HG02885 (cell line): ENCODE measurements around the gene SCGB1A1.

Experiments used
- ATAC-seq: cut with Tn5 transposase; IDR thresholded peaks from one replicate; pipeline ENCODE4 v1.9.1; 2021; ENCODE audit warnings: mild to moderate bottlenecking; ENCODE audit not compliant: unreplicated experiment, poor library complexity

SCGB1A1 gene

GRCh38 chr11:62395885-62396551 is 22.8 kb upstream of the SCGB1A1 start:
- no peak for ATAC-seq

DNA sequence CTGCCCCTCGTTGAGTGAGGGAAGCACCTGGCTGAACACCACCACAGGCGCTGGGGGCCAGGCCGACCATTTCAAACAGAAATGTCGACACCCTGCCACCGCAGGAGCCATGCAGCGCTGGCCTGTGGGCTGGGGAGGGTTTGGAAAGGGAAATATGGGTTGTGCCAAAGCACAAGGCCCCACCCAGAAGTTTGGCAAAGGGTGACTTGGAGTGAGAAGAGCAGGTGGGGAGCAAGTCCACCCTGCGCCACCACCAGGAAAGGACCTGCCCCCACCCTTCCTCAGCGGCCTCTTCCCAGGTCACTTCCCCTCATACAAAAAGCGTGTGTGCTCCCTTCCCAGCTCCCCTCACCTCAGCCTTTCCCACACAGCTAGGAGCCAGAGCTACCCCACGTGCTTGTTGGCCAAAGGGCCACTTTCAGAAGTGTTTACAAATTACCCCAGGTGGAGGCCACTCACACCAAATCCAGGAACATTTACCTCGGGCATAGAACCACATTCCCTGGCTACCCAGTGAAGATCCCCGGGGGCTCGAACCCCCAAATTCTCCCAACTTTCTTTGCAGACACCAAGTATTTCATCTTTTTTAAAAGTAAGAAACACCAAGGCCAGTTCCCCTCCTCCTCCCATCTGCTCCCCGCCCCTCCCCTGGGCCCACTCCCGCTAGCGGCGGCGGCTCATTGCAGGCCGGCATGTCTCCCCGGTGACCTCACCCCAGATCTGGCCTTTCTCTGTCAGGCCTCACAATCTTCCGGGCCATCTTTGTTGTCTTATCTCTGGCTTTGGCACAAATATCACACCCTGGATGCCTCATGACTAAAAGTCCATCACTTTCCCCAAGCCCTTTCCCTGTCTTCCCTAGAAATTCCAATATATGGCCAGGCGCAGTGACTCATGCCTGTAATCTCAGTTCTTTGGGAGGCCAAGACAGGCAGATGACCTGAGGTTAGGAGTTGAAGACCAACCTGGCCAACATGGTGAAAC is 20.5 kb upstream of the SCGB1A1 start:
- no peak for ATAC-seq

- ATAC-seq: no peak
These were observed 19.5 kb upstream of the SCGB1A1 start for GRCh38 chr11:62399172-62399877.

DNA sequence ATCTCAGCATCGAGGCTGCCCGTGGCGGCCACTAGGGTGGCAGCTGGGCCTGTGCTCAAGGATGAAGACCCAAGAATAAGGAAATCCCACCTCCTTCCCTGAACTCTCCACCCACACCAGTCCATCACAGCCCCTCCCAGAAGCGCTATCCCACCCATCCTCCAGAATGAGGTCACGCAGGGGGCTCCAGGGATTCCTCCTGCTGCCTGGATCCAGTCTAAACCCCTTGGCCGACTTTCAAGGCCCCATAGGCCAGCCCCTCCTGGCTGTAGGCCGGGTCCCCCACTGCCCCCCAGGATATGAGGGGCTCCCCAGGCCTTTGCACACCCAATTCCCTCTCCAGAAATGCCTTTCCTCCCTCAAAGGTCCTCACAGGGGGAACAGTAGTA is 19.0 kb upstream of the SCGB1A1 start:
- ATAC-seq: no peak

- no peak for ATAC-seq
These were observed 18.6 kb upstream of the SCGB1A1 start for GRCh38 chr11:62400281-62400680.

GRCh38 chr11:62400760-62401159 is 18.1 kb upstream of the SCGB1A1 start:
- ATAC-seq: no peak

DNA sequence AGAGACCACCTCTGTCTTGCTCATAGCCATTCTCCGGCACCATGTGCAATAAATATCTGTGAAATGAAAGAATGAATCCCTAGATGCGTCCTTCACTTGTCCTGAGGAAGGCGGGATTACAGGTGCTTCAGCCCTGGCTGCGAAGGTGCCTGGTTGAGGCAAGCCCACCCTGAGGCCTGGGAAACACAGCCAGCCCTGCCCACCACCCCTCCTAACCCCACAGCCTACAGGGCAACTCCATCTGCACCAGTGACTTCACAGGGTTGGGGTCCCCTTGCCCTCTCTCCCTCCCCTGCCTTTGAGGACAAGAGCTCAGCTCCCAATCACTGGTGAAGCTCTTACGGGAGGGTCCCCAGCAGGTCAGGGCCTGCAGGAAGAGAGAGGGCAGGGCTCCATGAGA is 17.5 kb upstream of the SCGB1A1 start:
- no peak for ATAC-seq

DNA sequence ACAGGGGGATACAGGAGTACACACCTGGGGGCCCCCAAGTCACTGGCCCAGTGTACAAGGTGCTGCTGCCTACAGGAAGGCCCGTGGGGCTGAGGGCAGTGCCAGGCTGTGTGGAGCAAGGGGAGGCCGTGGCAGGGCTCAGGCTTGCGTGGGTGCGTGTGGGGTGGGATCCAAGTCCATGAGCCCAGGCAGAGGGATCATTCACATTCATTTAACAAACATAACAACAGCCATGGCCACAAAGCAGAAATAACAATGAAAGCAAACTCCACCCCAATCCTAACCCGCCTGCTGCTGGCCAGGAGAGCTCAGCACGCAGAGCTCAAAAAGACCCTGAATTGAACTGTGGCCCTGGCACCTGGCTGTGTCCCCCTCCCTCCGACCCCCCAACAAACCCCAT is 17.0 kb upstream of the SCGB1A1 start:
- no peak for ATAC-seq

DNA sequence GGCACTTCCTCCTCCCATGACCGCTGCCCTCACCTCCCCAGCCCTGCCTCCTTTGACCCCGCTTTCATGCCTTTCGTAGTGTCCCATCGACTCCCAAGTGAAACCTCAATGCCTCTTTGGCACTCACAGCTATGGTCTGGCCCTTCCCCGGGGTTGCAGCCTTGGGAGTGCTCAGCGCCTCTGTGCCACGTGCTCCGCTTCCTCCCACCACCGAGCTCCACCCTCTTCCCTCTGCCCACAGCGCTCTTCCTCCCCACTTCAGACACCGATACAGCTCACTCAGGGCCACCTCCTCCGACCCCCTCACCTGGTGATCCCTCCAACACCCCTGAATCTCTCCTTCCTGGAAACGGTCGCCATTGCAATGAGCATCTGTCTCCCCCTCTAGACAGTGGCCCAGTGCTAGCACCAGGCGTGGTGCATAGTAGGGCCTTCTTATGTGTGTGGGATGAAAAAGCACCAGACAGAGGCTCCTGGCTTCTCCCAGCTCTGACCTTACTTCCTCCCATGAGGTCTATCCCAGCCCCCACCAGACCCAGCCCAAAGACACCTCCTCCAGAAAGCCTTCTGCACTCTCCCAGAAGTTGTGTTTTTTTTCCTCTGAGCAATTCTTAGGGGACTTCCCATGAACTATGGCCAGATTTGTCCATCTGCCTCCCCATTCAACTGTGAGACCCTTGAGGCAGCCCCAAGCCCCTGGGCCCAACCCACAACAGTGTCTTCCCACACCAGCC is 16.4 kb upstream of the SCGB1A1 start:
- ATAC-seq: no peak

DNA sequence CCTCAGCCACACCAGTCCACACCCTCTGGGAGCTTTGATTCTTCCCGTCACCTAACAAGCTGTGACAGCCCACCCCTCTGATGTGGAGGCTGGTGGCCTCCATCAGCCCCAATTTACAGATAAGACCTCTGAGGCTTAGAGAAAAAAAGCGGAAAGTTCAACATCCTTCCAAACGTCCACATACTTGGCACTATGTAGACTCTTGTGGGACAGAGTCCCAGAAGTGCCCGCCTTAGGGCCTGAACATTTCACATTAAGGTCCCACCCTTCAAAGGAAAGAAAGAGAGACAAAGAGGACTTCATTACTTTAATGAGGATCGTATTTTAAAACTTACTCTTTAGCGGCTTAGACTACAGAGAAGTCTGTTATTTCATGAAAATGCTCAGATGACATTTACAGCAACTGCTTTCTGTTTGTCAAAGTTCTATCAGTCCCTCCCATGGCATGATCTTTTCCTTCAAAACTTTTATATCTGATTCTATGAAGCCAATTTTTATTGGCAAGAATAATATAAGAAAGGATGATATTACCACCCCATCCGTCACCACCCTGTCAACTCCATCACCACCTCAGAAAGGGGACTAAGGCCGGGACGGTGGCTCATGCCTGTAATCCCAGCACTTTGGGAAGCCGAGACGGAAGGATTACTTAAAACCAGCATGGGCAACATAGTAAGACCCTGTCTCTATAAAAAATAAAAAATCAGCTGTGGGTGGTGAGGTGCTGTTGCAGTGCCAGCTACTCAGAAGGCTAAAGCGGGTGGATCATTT is 15.7 kb upstream of the SCGB1A1 start:
- no peak for ATAC-seq

- no peak for ATAC-seq
These were observed 14.4 kb upstream of the SCGB1A1 start for GRCh38 chr11:62404435-62404834.

DNA sequence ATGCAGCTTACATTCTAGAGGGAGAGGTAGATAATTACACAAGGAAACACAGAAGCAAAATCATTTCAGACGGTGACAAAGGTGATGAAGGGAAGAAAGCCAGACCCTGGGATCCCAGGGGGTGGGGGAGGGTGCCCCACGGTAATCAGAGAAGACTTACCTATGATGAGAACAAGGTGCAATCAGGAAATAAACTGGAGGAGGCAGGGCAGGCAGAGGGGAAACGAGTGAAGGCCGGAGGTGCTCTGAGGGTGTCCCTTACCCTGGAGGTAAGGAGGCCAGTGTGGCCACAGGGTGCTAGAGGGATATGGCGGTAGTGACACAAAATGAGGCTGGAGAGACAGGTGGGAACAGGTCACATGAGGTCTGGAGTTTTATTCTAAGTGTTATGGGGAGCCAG is 13.9 kb upstream of the SCGB1A1 start:
- no peak for ATAC-seq

GRCh38 chr11:62406034-62406433 is 12.8 kb upstream of the SCGB1A1 start:
- no peak for ATAC-seq

DNA sequence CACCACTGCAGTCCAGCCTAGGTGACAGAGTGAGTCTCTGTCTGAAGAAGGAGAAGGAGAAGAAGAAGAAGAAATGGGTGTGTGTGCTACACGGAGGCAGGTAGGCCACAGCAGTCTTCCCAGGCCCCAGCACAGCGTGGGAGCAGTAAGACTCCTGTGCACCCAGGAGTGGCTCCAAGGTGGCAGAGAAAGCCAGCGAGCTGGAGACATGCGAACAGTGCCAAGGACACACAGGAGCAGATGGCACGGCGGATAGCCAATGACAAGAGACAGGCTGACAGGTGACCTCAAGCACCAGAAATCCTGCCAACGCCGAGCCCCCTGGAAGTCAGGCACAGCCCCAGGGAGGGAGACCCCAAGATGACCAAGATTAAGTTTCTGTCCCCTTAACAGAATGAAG is 9.0 kb upstream of the SCGB1A1 start:
- ATAC-seq: no peak

DNA sequence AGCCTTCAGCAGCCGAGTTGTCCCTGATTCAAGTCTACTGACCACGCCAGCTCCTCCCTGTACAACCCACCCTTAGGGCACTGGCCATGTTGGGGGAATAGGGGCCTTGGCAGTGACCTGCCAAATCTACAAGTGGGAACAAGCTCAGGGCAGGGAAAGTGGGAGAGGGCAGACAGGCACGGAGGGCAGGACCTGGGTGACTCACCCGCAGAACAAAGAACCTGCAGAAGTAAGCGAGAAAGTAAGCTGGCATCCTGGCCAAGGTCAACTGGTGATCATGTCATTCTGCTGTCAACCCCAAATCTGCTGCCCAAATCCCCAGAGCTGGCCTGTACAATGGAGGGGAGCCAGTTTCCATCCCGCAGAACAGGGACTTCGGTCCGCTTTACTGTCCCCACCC is 7.9 kb upstream of the SCGB1A1 start:
- ATAC-seq: no peak

GRCh38 chr11:62411524-62411923 is 7.3 kb upstream of the SCGB1A1 start:
- ATAC-seq: no peak

GRCh38 chr11:62413060-62413696 is 5.7 kb upstream of the SCGB1A1 start:
- ATAC-seq: no peak

DNA sequence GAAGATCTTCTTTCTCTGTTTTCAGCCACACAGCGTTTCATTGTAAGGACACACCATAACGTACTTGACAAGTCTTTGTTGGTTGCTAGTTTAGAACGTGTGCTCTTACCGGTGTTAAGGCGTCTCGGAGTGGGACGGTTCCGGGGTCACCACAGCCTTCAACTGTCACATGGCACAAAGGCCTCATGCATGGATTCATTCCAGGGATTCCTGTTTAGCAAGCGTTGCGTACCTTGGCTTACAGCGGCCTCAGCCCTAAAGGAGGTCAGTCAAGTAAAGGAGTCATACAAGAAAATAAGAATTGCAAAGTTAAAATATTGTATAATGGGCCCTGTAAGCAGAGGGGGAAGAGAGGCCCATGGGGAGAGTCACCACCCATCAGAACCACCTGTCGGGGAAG is 2.2 kb upstream of the SCGB1A1 start:
- ATAC-seq: no peak

- ATAC-seq: no peak
These were observed 697 bp upstream of the SCGB1A1 start for GRCh38 chr11:62418136-62418535.
